Measurements from ENCODE around the gene TRIM58. TPM values are rescaled to one million over a fixed set of nuclear protein-coding genes. Genes with fewer than 3 reads are reported as not detected.

TRIM58 gene
- total and polyA plus RNA-seq, 9 of the 15 experiments (the other 6 are each of a cell fraction or from before 2014, with no cell fraction given), result 3.8 to 19.1 (median 7.2) TPM

DNA sequence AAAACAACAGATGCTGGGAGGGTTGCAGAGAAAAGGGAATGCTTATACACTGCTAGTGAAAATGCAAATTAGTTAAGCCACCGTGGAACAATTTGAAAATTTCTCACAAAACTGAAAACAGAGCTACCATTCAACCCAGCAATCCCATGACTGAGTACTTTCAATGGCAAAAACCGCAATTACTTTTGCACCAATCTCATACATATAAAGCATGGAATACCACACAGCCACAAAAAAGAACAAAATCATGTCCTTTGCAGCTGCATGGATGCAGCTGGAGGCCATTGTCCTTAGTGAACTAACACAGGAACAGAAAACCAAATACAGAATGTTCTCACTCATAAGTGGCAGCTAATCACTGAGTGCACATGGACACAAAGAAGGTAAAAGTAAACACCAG is 56.8 kb downstream of the TRIM58 start:
- ATAC-seq, result no peak
- in situ Hi-C loops (cut with MboI), result no loop called here

More for the DNA sequence above, 56.8 kb downstream of the TRIM58 start:
- no peak for TF ChIP-seq ZNF696 (CRISPR knock-in tag; conservative IDR thresholded peaks at IDR 0.05)
- 0 out of 2 replicates have a peak, but pooled peaks have one; percentile 16 for TF ChIP-seq ZBTB40 (IDR thresholded peaks at IDR 0.05)
- TF ChIP-seq ZBTB40 (CRISPR knock-in tag; IDR thresholded peaks at IDR 0.05), result no peak
- TF ChIP-seq SMARCA5 (IDR thresholded peaks at IDR 0.05), result no peak
- no peak for TF ChIP-seq BMI1 (IDR thresholded peaks at IDR 0.05; ENCODE audit: low read length)
- 0% methylated on average over 2 of the region's 2 CpGs for WGBS (ENCODE audit: insufficient coverage, low coverage, missing lambda C conversion rate)
- Histone ChIP-seq H3K27ac (ENCODE audit: extremely low read depth, low read depth, low read length) (no peak overlapping the region), H3K4me2 (ENCODE audit: insufficient read depth, low read length) (no peak overlapping the region), H3K4me1 (replicated peaks in 1 of 2; ENCODE audit: control insufficient read depth in 2 of 2, insufficient read depth in 2 of 2, low read length in 2 of 2) (no peaks in the 10 kb centered on the region; a peak in 1 of 5 replicates), H3K36me3 (ENCODE audit: control insufficient read depth, insufficient read depth, low read length) (no peaks in the 10 kb centered on the region), H3K27me3 (ENCODE audit: control insufficient read depth in 2 of 2, insufficient read depth in 2 of 2, low read length in 2 of 2) (no peaks in the 10 kb centered on the region), H4K20me1 (replicated peaks; ENCODE audit: control insufficient read depth, insufficient read depth, low read length) (no peaks in the 10 kb centered on the region), H2AFZ (ENCODE audit: low read depth, low read length) (no peak overlapping the region), H3K9ac (ENCODE audit: insufficient read depth in 1 of 2, low read depth in 2 of 2, low read length in 2 of 2) (no peak overlapping the region), H3K4me3 (no peak overlapping the region), H3K79me2 (ENCODE audit: control insufficient read depth, insufficient read depth, low read length) (no peaks in the 10 kb centered on the region), H3K9me1 (ENCODE audit: control insufficient read depth, insufficient read depth, low read length) (no peaks in the 10 kb centered on the region), H3K9me3 (replicated peaks; ENCODE audit: control insufficient read depth, insufficient read depth, low read depth, low read length) (no peaks in the 10 kb centered on the region; the same call in 1 of the 2 replicates)
- no TSS peak for BruUV-seq (replicated peaks)
- ChIA-PET CTCF (ENCODE audit: low intra/inter-chr PET ratio) (interaction anchor here (0.9 to 1.1 kb wide), 2 partner anchors 14 to 80 kb away, joined by 3 read pairs; no protein-coding TSS in a partner anchor), POLR2A (no interaction called here)
- FAIRE-seq, result no peak
- DNase-seq (ENCODE audit: extremely low read depth in 1 of 4, low spot score in 3 of 4), result no peak
- intact Hi-C loops (cut with micrococcal nuclease), result no loop called here
